SK-N-MC (cell line): ENCODE results near the gene HS6ST1.
A peak's percentile ranks its signal among the peaks of the same experiment; 100 is the strongest.
"Not testable (repeated sequence)": the region's sequence is repeated elsewhere in the genome, so short reads cannot be mapped to it uniquely, and the experiment has no call there.

Experiments used
- DNase-seq: peaks from one replicate; pipeline ENCODE4 v3.0.0-alpha.2; 2011; ENCODE audit warnings: low read depth, low spot score
- H3K27ac ChIP-seq: fragments of 200-600 bp; sonication (generic); 2 replicates; pipeline ENCODE4 v1.5.1; 2016; ENCODE audit warnings: mixed run types
- H3K36me3 ChIP-seq: fragments of 200-600 bp; sonication (generic); 2 replicates; pipeline ENCODE4 v1.6.1; 2017; ENCODE audit warnings: antibody characterized with exemption, low read length, mixed read lengths; ENCODE audit not compliant: insufficient read depth
- H3K4me3 ChIP-seq: fragments of 200-600 bp; sonication (generic); 2 replicates; pipeline ENCODE4 v1.5.1; 2016
- H3K9ac ChIP-seq: fragments of 200-600 bp; sonication (generic); 2 replicates; pipeline ENCODE4 v1.8.0; 2017; ENCODE audit warnings: mixed run types, mixed read lengths; ENCODE audit not compliant: insufficient read length
- H3K9me3 ChIP-seq: fragments of 200-600 bp; sonication (generic); 2 replicates; pipeline ENCODE4 v1.6.1; 2017; ENCODE audit warnings: low read depth, mild to moderate bottlenecking, antibody characterized with exemption, low read length, moderate library complexity, mixed read lengths
- EZH2 ChIP-seq: fragments of 200-600 bp; sonication (generic); IDR thresholded peaks from one replicate; pipeline ENCODE4 v1.6.1; 2017; ENCODE audit warnings: antibody characterized with exemption
- FOXP2 ChIP-seq: optimal IDR thresholded peaks from 2 replicates; pipeline ENCODE3; 2011; ENCODE audit warnings: mild to moderate bottlenecking, moderate library complexity; ENCODE audit not compliant: insufficient read depth; ENCODE audit errors: extremely low read length, control extremely low read depth
- POLR2AphosphoS5 ChIP-seq: IDR thresholded peaks from 2 replicates; pipeline ENCODE4 v1.6.1; 2012; ENCODE audit warnings: mild to moderate bottlenecking, low read depth, low read length, borderline replicate concordance

The HS6ST1 gene

GRCh38 chr2:128262315-128263253, 56.1 kb downstream of the HS6ST1 start:
- Histone ChIP-seq H3K27ac (no peak overlapping the region), H3K4me3 (no peak overlapping the region), H3K9ac (no peak overlapping the region), H3K9me3 (no peaks in the 10 kb centered on the region), H3K36me3 (no peaks in the 10 kb centered on the region)
- no peak for DNase-seq
- TF ChIP-seq POLR2AphosphoS5 (no peak), FOXP2 (no peak), EZH2 (no peak)

GRCh38 chr2:128261245-128262128, 57.2 kb downstream of the HS6ST1 start:
- peak overlapping the region; percentile 57; the same call in 1 of the 2 replicates for H3K27ac ChIP-seq
- no peaks in the 10 kb centered on the region for H3K9me3 ChIP-seq
- H3K4me3 ChIP-seq, result no peak overlapping the region
- H3K36me3 ChIP-seq, result no peaks in the 10 kb centered on the region
- TF ChIP-seq FOXP2 (no peak), EZH2 (no peak), POLR2AphosphoS5 (no peak)
- H3K9ac ChIP-seq, result peak overlapping the region; percentile 41
- DNase-seq, result no peak

- no peak overlapping the region for H3K4me3 ChIP-seq
- peak overlapping the region; percentile 41 for H3K9ac ChIP-seq
- H3K9me3 ChIP-seq, result no peaks in the 10 kb centered on the region
- H3K36me3 ChIP-seq, result no peaks in the 10 kb centered on the region
- no peak for DNase-seq
- peak overlapping the region; percentile 57; the same call in 1 of the 2 replicates for H3K27ac ChIP-seq
- no peak for TF ChIP-seq EZH2
- TF ChIP-seq POLR2AphosphoS5, result no peak
- TF ChIP-seq FOXP2, result no peak
Observed at GRCh38 chr2:128260239-128261138, 58.2 kb downstream of the HS6ST1 start.

DNA sequence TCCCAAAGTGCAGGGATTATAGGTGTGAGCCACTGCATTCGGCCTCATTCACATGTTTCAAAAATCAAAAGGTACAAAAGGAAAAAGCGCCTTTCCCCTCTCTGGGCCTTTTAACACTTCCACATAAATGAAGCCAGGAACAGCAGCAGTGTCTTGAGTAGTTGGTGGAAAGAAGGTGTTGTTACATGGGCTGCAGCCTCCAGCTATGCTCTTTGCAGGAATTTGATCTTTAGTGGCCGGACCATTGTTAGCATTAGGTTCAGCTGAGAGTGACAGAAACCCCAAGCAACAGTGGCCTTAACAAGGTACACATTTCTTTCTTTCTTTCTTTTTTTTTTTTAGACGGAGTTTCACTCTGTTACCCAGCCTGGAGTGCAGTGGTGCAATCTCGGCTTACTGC, 59.1 kb downstream of the HS6ST1 start:
- no peak overlapping the region for H3K27ac ChIP-seq

DNA sequence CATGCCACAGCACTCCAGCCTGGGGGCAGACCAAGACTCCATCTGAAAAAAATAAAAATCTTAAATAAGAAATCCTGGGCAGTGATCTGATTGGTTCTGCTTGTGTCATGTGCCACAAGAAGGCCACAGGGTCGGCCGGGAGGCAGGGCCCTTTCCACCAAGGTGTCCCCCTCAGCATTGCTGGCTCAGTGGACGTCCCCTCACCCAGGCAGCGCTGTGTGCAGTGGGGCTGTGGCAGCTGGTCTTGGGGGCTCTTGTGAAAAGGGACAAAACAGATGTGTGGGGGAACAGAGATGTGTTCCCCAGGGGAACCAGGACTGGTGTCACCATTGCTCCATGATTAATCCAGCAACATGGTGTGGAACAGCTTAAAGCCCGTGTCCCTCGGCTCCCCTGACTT, 60.5 kb downstream of the HS6ST1 start:
- no peak for TF ChIP-seq POLR2AphosphoS5
- no peak for TF ChIP-seq FOXP2
- TF ChIP-seq EZH2, result no peak
- H3K9me3 ChIP-seq, result no peaks in the 10 kb centered on the region
- H3K27ac ChIP-seq, result no peak overlapping the region
- no peak overlapping the region for H3K4me3 ChIP-seq
- no peak overlapping the region for H3K9ac ChIP-seq
- DNase-seq, result no peak
- no peaks in the 10 kb centered on the region for H3K36me3 ChIP-seq

More for the DNA sequence above, 59.1 kb downstream of the HS6ST1 start:
- no peak for TF ChIP-seq POLR2AphosphoS5
- no peak for TF ChIP-seq FOXP2
- TF ChIP-seq EZH2, result no peak
- Histone ChIP-seq H3K9me3 (no peaks in the 10 kb centered on the region), H3K4me3 (no peak overlapping the region), H3K36me3 (no peaks in the 10 kb centered on the region), H3K9ac (no peak overlapping the region)
- DNase-seq, result no peak

DNA sequence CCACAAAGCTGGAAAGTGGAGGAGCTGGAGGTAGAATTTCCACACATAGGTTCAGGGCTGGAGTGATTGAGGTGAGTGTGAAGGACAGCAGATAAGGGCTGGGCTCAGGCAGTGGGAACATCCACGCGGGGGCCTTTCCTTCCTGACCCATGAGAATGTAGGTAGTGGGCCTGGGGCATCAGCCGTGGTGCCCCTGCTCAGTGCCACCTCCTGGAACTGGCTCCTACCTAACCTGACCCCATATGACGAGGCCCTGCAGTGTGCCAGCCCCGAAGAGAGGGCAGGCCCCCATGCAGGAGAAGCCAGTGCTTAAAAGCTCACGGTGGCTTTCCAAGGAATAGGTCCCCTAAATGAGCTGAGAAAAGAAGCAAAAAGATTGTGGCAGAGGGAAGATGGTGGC, 66.2 kb downstream of the HS6ST1 start:
- no peak for DNase-seq
- Histone ChIP-seq H3K9me3 (no peaks in the 10 kb centered on the region), H3K4me3 (no peak overlapping the region), H3K27ac (no peak overlapping the region), H3K36me3 (no peaks in the 10 kb centered on the region), H3K9ac (no peak overlapping the region)
- TF ChIP-seq FOXP2 (no peak), EZH2 (no peak), POLR2AphosphoS5 (no peak)

GRCh38 chr2:128252086-128252485, 66.6 kb downstream of the HS6ST1 start:
- H3K36me3 ChIP-seq, H3K9ac ChIP-seq, H3K9me3 ChIP-seq, H3K4me3 ChIP-seq, H3K27ac ChIP-seq, DNase-seq: not testable (repeated sequence)
